Measurements from ENCODE around the gene CRHBP.

Gene CRHBP

GRCh38 chr5:77015938-77016569 lies 63.2 kb downstream of the CRHBP start:
- no peak for FAIRE-seq
- DNase-seq (ENCODE audit: low spot score), result peak; percentile 5

GRCh38 chr5:77016962-77017361 lies 64.1 kb downstream of the CRHBP start:
- DNase-seq (ENCODE audit: low spot score) (no peak), FAIRE-seq (no peak)

- no peak for DNase-seq (ENCODE audit: low spot score)
Observed at GRCh38 chr5:77017668-77018067, 64.8 kb downstream of the CRHBP start.

More at GRCh38 chr5:77017668-77018067, 64.8 kb downstream of the CRHBP start:
- no peak for FAIRE-seq
